ENCODE results near the gene PIEZO1.
A peak's percentile ranks its signal among the peaks of the same experiment; 100 is the strongest.

PIEZO1 gene

DNA sequence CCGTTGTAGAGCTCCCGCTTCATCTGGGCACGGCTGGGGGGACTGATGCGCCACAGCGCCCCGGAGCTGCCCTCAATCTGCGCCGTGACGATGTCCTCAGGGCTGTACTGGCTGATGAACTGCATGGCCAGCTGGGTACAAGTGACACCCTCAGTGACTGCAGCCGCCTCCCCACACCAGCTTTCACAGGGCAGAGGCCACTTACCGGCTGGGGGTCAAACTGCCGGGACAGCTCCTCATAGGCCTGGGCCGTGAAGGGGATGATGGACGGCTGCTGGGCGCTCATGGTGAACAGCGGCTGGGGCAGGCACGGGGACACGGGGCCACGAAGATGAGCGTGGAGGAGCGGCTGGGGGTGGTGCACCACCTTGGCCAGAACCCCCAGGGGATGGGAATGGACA lies 68.4 kb downstream of the PIEZO1 start:
- DNase-seq, result no peak

DNA sequence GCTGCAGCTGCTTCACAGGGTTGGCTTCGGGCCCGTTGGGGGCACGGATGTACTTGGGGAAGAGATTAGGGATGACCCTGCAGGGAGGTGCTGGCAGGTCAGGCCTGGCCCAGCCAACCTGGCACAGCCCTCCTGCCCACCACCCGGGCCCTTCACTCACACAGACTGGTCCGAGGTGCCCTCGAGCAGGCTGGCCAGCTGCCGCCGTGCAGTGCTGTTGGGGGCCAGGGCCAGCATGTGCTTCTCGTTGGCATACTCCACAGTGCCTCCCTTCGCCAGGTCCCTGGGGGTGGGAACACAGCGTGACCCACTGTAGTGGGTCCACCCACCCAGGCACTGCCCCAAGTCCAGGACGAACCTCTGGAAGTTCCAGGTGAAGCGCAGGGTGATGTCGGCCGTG lies 68.8 kb downstream of the PIEZO1 start:
- DNase-seq, result no peak

DNA sequence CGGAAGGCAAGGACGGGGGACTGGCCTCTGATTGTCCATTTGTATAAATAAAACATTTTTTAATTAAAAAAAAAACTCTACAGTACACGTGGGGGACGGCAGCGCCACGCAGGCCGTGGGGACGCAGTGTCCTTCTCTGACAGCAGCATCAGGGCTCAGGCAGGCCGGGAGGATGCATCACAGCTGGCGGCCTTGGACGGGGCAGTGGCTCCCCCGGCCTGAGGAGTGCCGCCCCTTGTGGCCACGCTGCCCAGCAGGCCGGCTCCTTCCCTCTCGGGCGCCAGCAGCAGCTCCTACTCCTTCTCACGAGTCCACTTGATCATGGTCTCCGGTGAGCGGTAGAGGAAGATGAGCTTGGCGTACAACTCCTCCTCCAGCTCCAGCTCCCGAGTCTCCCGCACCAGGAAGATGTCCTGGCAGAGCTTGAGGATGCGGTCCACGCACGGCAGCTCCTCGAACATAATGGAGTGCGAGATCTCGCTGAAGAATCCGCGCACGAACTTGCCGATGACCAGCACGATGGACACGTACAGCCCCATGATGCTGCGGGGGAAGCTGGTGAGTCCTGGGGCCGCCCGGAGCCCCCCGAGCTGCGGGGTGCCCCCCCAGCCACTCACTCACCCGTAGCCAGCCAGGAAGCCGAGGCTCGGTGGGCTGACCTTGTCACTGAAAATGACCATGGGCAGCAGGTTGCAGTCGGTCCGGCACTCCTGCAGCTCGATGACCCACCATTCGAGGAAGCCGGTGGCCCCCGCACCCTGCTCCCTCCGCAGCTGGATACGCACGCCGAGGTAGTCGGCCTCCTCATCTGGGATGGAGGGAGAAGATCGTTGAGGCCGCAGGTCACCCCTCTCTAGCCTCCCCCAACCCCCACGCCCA lies 69.5 kb downstream of the PIEZO1 start:
- DNase-seq, result no peak

DNA sequence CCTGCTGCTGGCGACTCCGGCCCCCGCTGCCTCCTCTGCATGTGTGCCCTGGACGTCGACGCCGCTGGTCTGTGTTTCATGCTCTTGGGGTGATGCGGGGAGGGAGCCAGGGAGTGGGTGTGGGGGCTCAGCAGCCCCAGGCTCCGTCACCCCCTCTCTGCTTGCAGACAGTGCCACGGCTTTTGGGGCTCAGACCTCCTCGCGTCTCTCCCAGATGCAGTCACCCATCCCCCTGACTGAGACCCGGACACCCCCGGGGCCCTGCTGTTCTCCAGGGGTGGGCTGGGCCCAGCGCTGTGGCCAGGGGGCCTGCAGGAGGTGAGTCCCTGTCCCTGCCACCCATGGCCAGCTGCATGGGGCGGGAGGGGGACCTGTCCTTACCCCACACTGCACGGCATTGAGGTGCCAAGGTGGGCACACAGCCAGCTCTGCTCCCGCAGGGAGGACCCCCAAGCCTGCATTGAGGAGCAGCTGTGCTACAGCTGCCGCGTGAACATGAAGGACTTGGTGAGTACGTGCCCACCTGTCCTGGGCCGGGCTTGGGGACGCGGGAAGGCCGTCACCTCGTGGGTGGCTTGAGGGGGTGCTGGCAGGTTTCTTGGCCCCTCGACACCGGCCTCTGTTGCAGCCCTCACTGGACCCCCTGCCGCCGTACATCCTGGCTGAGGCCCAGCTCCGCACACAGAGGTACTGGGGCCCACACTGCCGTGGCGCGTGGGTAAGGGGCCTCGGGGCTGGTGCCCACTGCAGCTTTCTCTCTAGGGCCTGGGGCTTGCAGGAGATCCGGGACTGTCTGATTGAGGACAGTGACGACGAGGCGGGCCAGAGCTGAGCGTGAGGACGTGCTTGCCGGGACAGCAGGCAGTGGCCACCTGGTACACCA lies 70.4 kb downstream of the PIEZO1 start:
- no peak for DNase-seq

DNA sequence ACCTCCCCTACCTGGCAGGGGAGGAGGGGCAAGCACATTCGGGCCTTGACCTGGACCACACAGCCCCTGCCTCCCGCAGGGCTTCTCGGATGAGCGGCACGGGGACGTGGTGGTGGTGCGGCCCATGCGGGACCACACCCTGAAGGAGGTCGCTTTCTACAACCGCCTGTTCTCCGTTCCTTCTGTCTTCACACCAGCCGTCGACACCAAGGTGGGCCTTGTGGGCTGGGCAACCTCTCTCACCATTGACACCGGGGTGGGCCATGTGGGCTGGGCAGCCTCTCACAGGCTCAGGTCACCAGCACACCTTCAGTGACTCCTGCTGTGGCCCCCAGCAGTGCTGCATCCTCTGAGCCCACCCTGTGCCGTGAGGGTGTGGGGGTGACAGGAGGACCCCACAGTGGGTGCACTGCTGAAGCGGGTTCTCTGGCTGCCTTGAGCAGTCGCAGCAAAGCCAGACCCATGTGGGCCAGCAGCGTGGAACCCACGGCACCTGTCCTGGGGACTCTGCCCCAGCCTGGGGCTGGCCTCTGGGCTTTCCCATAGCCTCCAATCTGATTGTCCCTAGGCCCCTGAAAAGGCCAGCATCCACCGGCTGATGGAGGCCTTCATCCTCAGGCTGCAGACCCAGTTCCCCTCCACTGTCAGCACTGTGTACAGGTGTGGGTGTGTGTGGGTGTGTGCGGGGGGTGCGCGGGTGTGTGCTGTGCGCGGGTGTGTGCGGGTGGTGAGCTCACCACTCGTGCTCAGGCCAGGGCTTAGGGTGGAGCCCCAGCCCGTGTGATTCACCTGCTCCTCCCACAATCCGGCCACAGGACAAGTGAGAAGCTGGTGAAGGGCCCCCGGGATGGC lies 71.2 kb downstream of the PIEZO1 start:
- DNase-seq, result no peak

DNA sequence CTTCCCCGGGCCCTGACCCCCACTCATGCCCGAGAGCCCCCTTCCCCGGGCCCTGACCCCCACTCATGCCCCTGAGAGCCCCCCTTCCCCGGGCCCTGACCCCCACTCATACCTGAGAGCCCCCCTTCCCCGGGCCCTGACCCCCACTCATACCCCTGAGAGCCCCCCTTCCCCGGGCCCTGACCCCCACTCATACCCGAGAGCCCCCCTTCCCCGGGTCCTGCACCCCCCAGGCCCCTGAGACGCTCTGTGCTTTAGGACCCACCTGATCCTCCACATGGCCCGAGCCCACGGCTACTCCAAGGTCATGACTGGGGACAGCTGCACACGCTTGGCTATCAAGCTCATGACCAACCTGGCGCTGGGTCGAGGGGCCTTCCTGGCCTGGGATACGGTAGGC lies 72.0 kb downstream of the PIEZO1 start:
- no peak for DNase-seq

DNA sequence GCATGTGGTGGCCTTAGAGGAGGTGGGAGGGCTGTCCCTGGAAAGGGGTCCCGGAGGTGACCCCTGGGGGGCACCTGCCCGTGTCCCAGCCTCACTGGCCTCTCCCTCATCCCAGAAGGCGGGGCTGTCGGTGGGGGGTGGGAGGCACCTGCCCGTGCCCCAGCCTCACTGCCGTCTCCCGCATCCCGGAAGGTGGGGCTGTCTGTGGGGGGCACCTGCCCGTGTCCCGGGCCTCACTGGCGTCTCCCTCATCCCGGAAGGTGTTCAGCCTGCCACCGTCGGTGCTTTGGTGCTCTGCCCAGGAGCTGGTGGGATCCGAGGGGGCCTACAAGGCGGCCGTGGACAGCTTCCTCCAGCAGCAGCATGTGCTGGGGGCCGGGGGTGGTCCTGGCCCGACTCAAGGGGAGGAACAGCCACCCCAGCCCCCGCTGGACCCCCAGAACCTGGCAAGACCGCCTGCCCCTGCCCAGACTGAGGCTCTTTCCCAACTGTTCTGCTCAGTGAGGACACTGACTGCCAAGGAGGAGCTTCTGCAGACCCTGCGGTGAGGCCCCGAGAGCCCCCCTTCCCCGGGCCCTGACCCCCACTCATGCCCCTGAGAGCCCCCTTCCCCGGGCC lies 72.5 kb downstream of the PIEZO1 start:
- no peak for DNase-seq

DNA sequence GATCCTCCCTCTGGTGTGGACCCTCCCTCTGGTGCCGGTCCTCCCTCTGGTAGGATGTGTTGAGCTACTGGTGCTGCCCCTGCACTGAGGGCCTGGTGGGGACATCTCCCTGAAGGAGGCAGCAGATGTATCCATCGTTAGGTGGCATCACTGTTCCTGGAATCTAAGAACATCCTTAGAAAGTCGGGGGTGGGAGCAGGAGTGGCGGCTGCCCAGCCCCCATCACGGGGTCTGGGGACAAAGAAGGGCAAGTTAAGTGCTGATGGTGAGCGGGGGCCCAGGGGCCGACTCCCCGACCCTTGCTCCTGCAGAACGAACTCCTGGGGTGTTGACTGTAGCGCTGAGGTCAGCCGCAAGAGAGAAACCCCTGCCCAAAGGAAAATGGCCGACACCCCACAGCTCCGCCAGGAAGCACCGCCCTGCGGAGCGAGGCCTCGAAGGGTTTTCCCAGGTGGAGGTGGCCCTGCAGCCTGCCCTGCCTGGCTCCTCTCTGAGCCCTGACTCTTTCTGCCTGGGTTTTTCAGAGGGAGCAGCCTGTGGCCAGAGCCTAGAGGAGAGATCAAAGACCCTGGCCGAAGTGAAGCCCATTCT lies 73.2 kb downstream of the PIEZO1 start:
- DNase-seq, result no peak

DNA sequence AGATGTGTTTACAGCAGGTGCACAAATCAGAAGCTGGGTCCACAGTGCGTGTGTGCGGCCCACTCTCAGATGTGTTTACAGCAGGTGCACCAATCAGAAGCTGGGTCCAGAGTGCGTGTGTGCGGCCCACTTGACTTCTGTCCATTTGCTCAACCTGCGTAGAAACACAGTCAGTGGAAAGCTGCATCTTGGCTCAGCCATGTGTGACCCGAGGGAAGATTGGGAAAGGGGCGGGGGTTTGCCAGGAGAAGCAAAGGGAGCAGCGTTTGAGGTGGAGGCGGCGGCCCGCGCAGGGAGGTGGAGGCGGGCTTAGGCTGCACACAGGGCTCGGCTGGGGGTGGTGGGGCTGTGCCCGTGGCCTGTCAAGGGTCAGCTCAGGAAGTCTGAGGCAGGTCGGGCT lies 74.5 kb downstream of the PIEZO1 start:
- DNase-seq, result no peak

DNA sequence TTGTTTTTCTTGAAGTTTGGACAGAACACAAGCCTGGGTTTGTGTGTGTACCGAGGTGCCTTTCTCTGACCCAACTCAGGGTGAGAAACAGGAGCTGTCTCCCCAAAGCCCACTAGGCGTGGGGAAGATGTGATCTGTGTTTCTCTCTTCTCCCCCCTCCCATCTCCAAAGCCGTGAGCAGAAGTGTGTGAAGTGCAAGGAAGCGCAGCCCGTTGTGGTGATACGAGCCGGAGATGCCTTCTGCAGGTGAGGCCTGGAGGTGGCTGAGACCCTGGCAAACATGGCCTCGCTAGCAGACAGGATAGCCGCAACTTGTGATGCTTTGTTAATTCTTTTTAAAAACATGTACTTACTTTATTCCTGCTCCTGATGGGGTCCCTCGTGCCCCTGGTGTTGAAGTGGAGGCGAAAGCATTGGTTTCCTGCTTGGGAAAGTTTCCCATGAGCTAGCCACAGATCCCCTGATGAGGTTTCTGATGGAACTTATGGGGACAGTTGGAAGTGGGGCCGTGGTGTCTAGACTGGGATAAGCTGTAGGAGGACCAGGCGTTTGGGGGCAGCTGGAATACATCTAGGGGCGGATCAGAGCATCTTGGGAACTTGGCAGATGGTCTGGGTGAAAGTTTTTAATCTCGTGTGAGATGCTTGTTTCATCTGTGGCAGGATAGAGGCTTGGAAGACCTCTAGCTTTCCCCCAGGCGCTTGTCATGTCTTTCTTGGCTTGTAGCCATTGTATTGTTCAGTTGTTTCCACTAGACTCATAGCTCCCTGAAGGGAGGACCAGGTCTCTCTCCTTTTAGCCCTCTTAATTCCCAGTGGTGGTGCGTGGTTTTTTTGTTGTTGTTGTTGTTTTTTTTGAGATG lies 77.8 kb downstream of the PIEZO1 start:
- no peak for DNase-seq

DNA sequence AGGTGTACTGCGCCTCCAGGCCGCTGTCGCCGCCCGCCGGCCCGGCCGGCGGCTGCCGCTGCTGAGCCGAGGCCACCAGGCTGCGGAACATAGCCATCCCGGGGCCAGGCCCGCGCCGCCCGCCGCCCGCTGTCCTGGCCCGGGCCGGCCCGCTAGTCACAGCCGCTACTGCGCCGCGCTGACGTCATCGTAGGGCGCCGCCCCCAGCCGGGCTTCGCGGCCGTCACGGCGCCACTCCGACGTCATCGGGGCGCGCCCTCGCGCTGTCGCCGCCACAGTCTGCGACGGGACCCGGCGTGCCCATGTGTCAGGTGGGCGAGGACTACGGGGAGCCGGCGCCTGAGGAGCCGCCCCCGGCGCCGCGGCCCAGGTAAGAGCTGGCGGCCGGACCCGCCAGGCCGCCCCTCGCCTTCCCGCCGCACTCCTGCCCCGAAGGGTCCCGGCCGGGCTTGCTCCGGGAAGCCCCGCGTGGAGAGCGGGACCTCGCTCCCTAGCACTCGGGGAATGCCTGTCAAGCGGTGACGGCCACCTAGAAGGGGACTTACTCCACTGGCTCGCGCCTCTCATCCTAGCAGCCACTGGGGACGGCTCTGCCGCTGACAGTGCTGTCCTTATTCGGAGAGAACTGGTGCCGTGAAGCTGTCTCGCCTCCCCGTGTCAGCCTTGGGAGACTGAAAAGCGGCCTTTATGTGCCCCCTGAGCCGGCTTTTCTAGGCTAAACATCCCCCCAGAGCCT lies 78.6 kb downstream of the PIEZO1 start, which contains the start of the genes CTU2 and RNF166:
Gene CTU2, plus strand, starts transcription at position 275 of the 736 bp plus-strand sequence. Its CDS starts 28 bp downstream, at position 303.
Gene RNF166, minus strand, starts transcription at position 180 of the 736 bp plus-strand sequence. Its CDS starts 83 bp downstream, at position 97.
- peak; percentile 17 to 92 (median 73) for DNase-seq

DNA sequence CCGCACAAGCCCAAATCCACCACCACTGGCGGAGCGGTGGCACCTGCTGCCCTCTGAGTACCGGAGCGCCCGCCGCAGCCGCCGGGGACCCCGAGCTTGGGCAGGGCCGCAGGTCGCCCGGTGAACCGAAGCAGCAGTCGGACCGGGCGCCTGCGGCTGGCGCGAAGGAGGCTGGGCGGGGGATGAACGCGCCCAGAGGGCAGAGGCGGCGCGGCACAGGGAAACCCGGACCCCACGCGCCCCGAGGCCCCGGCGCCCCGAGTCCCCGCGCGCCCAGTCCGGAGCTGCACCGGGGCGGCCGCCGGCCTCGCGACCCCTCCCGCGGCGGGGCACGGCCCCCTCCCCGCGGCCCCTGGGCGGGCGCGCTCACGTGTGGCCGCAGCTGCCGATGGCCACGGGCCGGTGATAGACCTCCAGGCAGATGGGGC lies 79.2 kb downstream of the PIEZO1 start:
- peak in 2 of 14 donors; percentile 30 to 54 for DNase-seq

DNA sequence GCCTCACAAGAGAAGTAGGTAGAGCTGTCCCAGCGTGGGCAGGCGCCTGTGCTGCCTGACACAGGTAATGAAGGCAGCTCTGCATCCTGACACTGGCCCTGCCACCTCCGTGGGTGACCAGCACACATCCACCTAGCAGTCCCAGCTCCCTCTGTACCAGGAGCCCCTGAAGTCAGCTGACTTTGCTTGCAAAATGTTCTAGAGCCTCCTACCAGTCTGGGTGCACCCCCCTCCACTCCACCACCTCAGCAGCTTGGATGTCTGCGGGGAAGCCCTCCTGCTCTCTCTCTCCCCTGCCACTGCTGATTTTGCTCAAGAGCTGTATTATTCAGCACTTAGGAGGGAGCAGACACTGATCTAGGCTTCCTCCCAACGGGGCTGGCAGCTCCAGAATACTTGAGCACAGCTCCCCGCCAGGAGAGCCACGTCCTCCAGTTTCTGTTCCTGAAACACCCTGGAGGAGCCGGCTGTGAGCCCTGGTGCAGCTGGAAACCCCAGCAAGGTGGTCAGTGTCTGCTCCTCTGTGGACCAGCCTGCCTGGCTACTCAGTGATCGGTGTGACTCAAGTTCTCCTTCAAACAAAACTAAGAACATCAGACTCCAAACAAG lies 79.8 kb downstream of the PIEZO1 start:
- DNase-seq, result peak in 9 of 14 donors; percentile 12 to 59 (median 38)

DNA sequence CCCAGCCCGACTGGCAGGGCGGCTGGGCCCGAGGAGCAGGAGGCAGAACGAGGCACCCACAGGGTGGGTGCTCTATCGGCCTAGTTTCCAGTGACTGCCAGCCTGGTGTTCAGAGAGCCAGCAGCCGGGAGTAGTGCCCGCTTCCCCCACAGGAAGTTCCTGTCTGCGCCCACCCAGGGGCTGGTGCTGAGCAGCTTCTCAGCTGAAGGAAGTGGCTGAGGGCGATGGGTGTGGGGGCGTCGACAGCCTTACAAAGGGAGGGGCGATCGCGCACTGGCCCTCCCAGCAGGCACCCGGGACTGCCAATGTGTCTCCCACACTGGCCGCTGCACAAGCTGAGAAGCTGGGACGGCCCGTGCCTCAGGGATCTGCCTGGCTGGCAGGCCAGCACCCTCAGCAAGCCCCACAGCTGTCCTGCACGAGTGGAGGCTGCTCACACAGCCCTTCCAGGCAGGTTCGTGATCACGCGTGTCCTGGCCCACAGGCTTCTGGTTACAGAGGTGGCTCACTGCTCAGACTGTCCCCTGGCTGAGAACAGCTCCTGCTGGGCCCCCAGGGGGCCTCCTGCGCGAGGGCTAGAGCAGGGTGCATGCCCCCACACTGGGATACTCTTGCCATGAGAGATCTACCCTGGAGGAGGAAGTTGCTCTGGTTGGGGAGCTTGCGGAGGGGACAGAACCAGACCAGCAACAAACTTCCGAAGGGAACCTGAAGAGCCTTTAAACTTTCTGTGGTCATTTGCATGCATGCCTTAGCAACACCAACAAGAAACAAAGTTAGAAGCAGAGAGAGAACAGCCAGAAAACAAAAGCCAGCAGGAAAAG lies 81.3 kb downstream of the PIEZO1 start:
- peak in 9 of 14 donors; percentile 17 to 77 (median 38) for DNase-seq

DNA sequence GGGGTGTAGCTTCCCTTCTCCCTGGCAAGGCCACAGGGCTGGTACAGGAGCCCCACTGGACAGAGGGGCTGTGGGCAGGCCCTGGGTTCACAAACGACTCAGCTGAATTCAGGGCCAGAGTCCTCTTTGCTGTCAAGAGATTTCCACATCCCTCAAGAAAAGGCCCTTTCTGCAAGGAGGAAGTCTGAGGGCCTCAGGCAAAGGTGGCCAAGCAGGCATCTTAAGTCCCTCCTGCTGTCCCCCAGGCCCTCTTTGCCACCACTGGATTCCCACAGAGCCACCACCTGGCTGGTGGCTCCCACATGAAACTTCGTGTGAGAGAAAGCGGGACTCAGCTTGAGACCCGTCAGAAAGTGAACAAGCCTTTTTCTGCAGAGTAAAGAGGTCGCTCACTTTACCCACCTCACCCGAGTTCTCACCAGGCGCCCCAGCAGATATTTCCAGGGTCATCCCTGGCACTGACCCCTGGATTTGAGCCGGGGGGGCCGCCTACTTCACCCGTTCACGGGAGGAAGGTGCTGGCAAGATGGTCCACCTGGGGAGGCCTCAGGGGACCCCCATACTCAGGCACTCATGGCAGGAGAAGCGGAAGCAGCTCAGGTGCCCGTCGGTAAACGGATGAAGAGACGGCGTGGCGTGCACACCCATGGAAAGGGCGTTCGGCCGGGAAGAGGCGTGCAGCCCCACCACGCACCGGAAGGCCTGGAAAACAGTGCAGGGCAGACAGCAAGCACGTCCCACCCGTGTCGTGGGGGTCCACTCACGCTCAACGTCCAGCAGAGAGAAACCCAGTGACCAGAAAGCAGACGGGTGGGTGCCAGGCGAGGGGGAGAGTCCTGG lies 82.4 kb downstream of the PIEZO1 start:
- no peak for DNase-seq

DNA sequence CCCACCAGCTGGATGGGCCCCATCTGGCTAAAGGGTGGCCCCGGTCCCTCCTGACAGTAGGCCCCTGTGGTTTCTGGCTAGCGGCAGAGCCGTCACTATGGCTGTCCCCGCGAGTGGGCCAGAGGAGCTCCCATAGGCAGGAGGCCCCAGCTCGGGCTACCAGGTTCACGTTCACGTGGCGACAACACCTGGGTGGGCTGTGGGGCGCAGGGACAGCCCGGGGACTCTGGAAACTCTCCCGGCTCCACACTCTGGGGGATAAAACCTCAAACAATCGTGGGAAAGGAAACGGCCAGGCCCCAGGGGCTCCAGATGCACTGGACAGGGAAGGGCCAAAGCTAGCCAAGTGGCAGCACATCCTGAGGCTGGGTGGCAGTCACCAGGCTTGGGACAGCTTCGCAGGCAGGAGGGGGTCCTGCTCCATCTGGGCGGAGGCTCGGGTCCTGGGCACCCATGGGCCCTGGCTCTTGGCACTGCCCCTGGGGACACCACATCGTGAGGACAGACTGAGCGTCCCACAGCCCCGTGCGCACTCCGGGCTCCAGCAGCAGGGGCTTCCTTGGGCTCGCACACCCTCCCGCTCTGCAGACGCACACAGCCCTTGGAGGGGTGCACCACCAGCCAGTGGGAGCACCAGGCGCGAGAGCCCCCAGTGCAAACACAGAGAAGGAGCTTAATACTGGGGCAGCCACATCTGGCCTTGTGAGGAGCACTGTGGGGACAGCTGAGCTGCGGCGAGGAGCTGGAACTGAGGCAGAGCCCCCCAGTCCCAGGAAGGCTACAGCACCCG lies 83.2 kb downstream of the PIEZO1 start:
- no peak for DNase-seq
